IPS-20b (cell line): ENCODE data around the gene SLC8A1.

Experiments used
- H3K27ac ChIP-seq: one replicate; pipeline ENCODE4 v1.5.1; 2013; ENCODE audit warnings: low read length
- H3K27me3 ChIP-seq: 2 replicates; pipeline ENCODE4 v1.6.1; 2013; ENCODE audit warnings: mild to moderate bottlenecking, low read length, inconsistent platforms; ENCODE audit not compliant: insufficient read depth
- H3K36me3 ChIP-seq: 2 replicates; pipeline ENCODE4 v1.6.1; 2013; ENCODE audit warnings: low read depth, mild to moderate bottlenecking, inconsistent platforms, low read length, moderate library complexity; ENCODE audit not compliant: insufficient read depth
- H3K4me1 ChIP-seq: 2 replicates; pipeline ENCODE4 v1.6.1; 2013; ENCODE audit warnings: mild to moderate bottlenecking, control low read depth, inconsistent platforms, low read length, moderate library complexity; ENCODE audit not compliant: insufficient read depth
- H3K4me3 ChIP-seq: 2 replicates; pipeline ENCODE4 v1.5.1; 2013; ENCODE audit warnings: mild to moderate bottlenecking, low read length, inconsistent platforms
- H3K9ac ChIP-seq: 2 replicates; pipeline ENCODE4 v1.6.1; 2013; ENCODE audit warnings: low read depth, mild to moderate bottlenecking, inconsistent platforms, low read length, moderate library complexity
- H3K9me3 ChIP-seq: 2 replicates; pipeline ENCODE4 v1.6.1; 2013; ENCODE audit warnings: mild to moderate bottlenecking, low read depth, low read length, inconsistent platforms; ENCODE audit not compliant: insufficient read depth

Gene SLC8A1

DNA sequence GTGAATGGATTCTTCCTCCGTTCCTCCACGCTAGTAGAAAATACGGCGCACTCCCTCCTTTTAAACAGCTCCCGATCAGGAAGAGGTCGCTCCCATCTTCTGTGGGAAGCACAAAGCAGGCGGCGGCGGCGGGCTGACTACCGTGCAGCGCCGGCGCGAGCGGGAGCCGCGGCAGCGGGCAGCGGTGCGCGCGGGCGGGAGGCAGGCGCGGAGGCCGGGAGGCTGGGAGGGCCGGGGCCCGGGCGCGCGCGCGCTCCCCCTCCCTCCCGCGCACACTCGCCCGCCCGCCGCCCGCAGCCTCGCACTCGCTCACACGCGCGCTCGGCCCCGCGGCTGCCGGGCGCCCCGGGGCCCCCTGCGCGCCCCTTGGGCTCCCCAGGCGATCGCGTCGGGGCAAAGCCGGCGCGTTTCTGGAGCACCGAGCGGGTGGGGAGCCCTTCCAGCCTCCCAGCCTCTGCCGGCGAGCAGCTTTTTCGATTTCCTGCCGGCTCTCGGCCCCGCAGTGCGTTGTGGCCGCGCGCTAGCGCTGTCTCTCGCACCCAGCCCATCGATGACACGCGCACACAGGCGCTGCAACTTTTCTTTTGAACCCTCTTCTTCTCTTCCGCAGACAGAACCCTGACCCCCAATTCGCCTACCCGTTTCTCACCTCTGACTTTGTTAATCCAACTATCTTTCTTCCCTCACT lies at the start of gene SLC8A1:
TSS of gene SLC8A1 (minus strand) at position 173 of the 688 bp plus-strand sequence.
- Histone ChIP-seq H3K27ac (no peak within 1 kb of the TSS), H3K36me3 (no peaks in the 10 kb centered on the region), H3K27me3 (peaks cover 50% of the 10 kb centered on the region), H3K9ac (peak within 1 kb of the TSS; percentile 50), H3K9me3 (no peaks in the 10 kb centered on the region), H3K4me3 (peak within 1 kb of the TSS; percentile 86), H3K4me1 (peaks cover 7% of the 10 kb centered on the region; the same call in 1 of the 2 replicates)

DNA sequence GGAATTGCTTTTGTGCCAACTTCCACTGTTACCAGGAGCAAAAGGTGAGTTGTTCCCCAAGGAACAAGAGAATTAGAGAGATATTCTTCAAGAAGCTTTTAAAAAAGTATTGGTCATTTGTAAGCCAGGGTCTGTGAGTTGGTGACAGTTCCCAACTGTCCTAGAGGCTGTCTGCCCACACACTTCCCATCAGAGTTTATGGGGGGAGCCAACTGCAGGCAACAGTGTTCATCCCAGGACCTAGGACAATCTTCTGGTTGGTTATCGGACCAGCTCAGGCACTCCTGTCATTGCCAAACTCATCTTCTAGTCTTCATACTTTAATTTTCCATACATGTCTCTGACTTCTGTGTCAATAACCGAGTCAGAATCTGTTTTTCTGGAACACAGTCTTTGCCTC lies 47.5 kb upstream of the SLC8A1 start:
- no peaks in the 10 kb centered on the region for H3K27me3 ChIP-seq
- no peak overlapping the region for H3K4me3 ChIP-seq
- no peaks in the 10 kb centered on the region for H3K9me3 ChIP-seq
- H3K4me1 ChIP-seq = no peaks in the 10 kb centered on the region
- no peaks in the 10 kb centered on the region for H3K36me3 ChIP-seq
- no peak overlapping the region for H3K27ac ChIP-seq
- no peak overlapping the region for H3K9ac ChIP-seq

DNA sequence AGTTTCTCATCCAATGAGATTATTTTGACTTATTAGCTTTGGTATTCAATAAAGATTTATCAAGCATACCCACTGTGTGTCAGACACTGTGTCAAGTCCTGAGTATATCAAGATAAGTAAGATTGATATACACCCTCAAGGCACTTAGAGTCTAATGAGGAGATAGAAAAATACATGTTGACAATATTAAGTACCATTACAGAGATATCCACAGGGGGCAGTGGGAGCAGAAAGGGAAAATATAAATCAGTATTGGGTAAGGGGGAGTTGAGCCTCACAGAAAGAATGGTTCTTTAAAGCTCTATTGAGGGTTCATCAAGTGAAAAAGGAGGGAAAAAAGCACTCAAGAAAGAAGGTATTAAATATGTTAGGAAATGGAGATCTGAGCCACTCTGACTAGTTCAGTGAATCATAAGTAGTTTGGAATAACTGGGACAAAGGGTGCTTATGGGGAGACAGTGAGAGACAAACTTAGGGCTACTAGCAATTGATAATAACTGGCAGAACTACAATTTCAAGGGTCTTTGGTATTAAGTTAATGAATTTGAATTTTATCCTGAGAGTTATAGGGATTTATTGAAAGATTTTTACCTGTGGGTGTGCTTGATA lies 45.5 kb upstream of the SLC8A1 start:
- Histone ChIP-seq H3K4me1 (no peaks in the 10 kb centered on the region), H3K9me3 (no peaks in the 10 kb centered on the region), H3K36me3 (no peaks in the 10 kb centered on the region), H3K27me3 (no peaks in the 10 kb centered on the region), H3K9ac (no peak overlapping the region), H3K27ac (no peak overlapping the region), H3K4me3 (no peak overlapping the region)

DNA sequence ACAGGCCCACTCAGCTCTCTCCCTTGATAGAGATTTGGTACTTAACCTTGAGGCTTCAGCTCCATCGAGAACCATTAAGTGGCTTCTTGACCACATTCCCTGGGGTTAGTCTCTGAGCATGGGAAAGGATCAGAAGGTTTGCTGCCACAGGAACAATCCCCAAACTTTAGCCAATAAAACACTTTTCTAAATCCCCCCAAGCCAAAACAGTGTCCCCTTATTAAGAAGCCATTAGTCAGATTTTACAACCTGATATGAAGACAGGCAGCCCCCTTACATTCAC lies 37.7 kb upstream of the SLC8A1 start:
- H3K4me3 ChIP-seq = no peak overlapping the region

DNA sequence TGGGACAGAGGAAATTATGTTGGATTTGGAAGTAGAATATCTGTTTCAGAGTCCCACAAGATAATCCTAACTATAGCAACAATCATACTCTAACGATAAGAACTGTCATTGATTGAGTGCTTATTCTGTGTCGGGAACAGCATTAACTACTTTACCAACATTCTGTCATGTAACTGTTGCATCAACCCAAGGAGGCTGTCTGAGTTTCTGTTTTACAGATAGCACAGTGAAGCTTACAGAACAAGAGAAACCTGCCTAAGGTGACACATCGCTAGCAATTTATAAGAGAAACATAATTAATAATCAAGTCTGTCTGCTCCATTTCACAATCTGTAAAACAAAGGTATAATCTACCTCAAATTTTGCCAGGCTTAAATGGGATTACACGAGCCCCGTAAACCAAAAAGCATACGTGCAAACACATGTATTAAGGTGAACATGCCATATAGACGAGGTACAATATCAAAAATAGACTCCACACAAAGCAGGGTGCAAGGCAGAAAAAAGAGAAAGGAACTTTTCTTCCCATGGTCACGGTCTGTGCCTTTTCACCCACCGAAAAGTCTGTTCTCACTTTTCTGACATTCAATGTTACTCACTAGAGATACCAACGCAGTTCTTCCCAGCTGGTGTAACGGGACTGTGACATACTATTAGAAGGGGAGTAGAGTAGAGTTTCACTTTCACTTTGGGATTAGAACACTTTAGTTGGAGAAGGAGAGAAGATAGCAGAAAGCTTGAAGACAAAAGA lies 37.2 kb upstream of the SLC8A1 start:
- no peak overlapping the region for H3K4me3 ChIP-seq
- no peak overlapping the region for H3K27ac ChIP-seq

More for the DNA sequence above, 37.7 kb upstream of the SLC8A1 start:
- H3K36me3 ChIP-seq = no peaks in the 10 kb centered on the region
- H3K4me1 ChIP-seq = peaks cover 5% of the 10 kb centered on the region; the same call in 1 of the 2 replicates
- no peaks in the 10 kb centered on the region for H3K9me3 ChIP-seq
- no peak overlapping the region for H3K9ac ChIP-seq
- H3K27me3 ChIP-seq = no peaks in the 10 kb centered on the region
- H3K27ac ChIP-seq = no peak overlapping the region

DNA sequence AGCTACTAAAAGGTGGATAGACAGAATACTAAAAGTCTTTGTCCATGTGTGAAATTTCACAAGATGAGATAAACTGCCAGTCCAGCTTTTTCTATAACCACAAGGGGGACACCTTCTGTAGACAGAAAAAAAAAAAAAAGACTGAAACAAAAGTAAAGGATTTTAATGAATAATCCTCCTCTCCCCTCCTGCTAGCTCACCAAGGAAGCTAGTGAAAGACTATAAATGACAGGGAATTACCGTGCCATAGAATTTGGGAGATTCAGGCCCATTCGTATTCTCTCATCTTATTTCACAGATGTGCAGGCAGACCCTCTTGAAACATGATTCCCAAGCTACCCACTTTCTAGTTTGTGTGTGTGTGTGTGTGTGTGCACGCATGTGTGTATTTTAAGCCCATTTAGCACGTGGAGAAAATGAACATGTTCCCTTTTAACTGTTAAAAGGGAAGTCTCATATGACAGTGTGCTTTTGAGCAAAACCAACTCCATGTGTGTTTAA lies 36.3 kb upstream of the SLC8A1 start:
- no peaks in the 10 kb centered on the region for H3K36me3 ChIP-seq
- H3K27me3 ChIP-seq = no peaks in the 10 kb centered on the region
- H3K9me3 ChIP-seq = no peaks in the 10 kb centered on the region
- H3K4me1 ChIP-seq = peaks cover 5% of the 10 kb centered on the region; the same call in 1 of the 2 replicates
- H3K9ac ChIP-seq = no peak overlapping the region
- H3K27ac ChIP-seq = no peak overlapping the region
- H3K4me3 ChIP-seq = no peak overlapping the region

More for the DNA sequence above, 37.2 kb upstream of the SLC8A1 start:
- H3K9me3 ChIP-seq = no peaks in the 10 kb centered on the region
- no peaks in the 10 kb centered on the region for H3K27me3 ChIP-seq
- H3K9ac ChIP-seq = no peak overlapping the region
- H3K36me3 ChIP-seq = no peaks in the 10 kb centered on the region
- peaks cover 5% of the 10 kb centered on the region; the same call in 1 of the 2 replicates for H3K4me1 ChIP-seq

DNA sequence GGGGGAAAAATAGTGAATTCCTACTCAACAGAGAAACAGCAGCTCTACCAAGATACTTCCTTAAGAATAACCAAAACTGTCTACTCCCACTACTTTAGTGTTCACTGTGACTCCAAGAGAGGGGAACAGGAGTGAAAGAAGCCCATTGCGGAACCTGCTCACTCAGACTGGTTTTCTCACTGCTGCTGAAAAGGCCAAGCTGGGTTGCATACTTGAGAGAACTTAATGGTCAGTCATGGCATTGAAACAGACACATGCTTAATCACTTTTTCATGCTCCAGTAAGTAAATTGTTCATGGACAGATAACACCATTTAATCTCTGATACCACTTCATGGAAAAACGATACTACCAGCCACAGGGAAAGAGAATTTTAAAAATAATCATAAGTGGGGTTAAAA lies 35.7 kb upstream of the SLC8A1 start:
- Histone ChIP-seq H3K36me3 (no peaks in the 10 kb centered on the region), H3K4me3 (no peak overlapping the region), H3K27me3 (no peaks in the 10 kb centered on the region), H3K27ac (no peak overlapping the region), H3K9me3 (no peaks in the 10 kb centered on the region), H3K9ac (no peak overlapping the region), H3K4me1 (peaks cover 5% of the 10 kb centered on the region; the same call in 1 of the 2 replicates)

DNA sequence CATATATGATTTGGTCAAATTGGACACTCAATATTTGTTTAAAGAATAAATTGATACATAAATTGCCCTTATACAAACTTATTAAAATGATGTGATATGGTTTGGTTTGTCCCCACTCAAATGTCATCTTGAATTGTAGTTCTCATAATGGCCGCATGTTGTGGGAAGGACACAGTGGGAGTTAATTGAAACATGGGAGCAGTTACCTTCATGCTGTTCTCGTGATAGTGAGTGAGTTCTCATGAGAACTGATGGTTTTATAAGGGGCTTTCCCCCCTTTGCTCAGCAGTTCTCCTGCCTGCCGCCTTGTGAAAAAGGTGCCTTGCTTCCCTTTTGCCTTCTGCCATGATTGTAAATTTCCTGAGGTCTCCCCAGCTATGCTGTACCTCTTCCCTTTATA lies 34.0 kb upstream of the SLC8A1 start:
- H3K36me3 ChIP-seq = no peaks in the 10 kb centered on the region
- peaks cover 5% of the 10 kb centered on the region; the same call in 1 of the 2 replicates for H3K4me1 ChIP-seq
- H3K4me3 ChIP-seq = no peak overlapping the region
- H3K27me3 ChIP-seq = no peaks in the 10 kb centered on the region
- no peak overlapping the region for H3K27ac ChIP-seq
- H3K9ac ChIP-seq = no peak overlapping the region
- H3K9me3 ChIP-seq = no peaks in the 10 kb centered on the region

DNA sequence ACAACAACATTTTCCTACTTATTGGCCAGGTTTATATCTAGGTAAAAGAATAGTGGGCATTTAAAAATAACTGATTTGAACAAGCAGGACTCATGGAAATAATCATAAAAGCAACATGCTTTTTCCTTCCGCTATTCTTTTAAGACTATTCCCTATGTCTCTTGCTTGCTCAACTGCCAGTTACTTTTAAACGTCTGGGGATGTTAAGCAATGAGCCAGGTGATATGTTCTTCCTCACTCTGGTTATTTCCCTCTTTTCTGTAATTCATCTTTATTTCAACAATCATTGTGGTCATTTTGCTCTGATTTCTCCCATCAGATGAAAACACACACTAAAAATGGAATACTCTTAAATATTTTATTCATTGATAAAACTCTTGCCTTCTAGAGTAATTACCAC lies 33.4 kb upstream of the SLC8A1 start:
- Histone ChIP-seq H3K27ac (no peak overlapping the region), H3K4me3 (no peak overlapping the region), H3K4me1 (peaks cover 5% of the 10 kb centered on the region; the same call in 1 of the 2 replicates), H3K9me3 (no peaks in the 10 kb centered on the region), H3K9ac (no peak overlapping the region), H3K27me3 (no peaks in the 10 kb centered on the region), H3K36me3 (no peaks in the 10 kb centered on the region)

DNA sequence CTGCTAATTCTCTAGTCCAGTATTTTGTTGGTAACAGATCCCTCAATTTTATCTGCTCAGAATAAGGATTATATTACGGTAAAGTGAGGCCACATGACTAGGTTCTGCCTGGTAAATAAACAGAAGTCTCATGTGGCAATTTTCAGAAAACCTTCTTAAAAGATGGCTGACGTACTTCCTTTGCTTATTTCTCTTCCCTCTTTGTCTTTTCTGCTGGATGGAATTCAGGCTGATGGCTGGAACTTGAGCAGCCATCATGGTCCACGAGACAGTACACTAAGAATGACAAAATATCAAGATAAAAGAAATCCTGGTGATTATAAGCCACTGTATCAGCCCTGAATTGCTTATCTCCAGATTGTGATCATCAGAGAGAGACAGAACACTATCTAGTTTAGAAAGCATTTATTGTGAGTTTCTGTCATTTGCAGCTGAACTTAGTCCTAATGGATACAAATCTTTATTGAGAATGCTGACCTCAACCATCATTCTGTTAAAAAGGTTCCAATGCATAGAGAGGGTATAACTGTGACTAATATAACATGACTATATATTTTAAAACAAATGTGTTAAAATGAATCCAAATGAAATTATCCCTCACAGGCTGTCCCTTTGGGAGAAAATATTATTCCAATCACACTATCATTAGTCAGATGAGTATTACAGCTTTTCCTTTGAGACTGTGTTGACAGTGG lies 31.8 kb upstream of the SLC8A1 start:
- H3K9ac ChIP-seq = no peak overlapping the region
- H3K36me3 ChIP-seq = no peaks in the 10 kb centered on the region
- no peak overlapping the region for H3K27ac ChIP-seq
- no peaks in the 10 kb centered on the region for H3K9me3 ChIP-seq
- H3K27me3 ChIP-seq = no peaks in the 10 kb centered on the region
- no peak overlapping the region for H3K4me3 ChIP-seq
- peaks cover 5% of the 10 kb centered on the region; the same call in 1 of the 2 replicates for H3K4me1 ChIP-seq

DNA sequence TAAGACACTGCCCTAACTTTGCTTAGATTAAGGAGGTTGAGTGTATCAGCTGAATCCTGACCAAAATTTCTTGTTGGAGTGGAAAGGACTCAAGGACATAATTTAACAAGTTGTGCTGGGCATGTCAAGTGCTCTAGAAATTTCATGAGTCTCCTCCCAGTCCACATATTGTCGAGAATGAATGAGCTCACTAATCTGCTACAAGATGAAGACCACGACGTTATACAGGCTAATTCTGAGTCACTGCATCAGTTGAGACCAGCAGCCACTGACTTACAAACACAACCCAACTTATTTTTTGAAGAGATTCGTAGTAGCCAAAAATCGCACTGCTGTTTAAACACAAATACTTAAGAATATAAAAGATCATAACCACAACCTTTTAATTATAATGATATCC lies 28.7 kb upstream of the SLC8A1 start:
- Histone ChIP-seq H3K4me1 (no peaks in the 10 kb centered on the region), H3K27ac (no peak overlapping the region), H3K36me3 (no peaks in the 10 kb centered on the region), H3K9me3 (no peaks in the 10 kb centered on the region), H3K9ac (no peak overlapping the region), H3K4me3 (no peak overlapping the region), H3K27me3 (no peaks in the 10 kb centered on the region)
